A549 treated with Hydrocortisone at 1 μM for 4 hours (cell line): Measurements from ENCODE around the gene FBXO3. TPM values are rescaled to one million over a fixed set of nuclear protein-coding genes. Genes with fewer than 3 reads are reported as not detected.

Experiments
- total RNA-seq: library from RNA; stranded (reverse); fragments of 200-300 nt; extraction: Qiagen RNA extraction; gene quantifications from 5 replicates; pipeline ENCODE4 v1.2.3, GENCODE V29; 2022

The FBXO3 gene
- 19.9 to 34.5 TPM (median 27.4 TPM) in 5 replicates for total RNA-seq

GRCh38 chr11:33773987-33774735 lies at the start of gene FBXO3:
Gene FBXO3, minus strand, starts transcription at chr11:33774520. Its CDS starts 23 bp downstream, at chr11:33774497.

GRCh38 chr11:33736148-33736812 lies 38.0 kb downstream of the FBXO3 start, which contains the start of gene CD59:
Gene CD59, minus strand, starts transcription at chr11:33736423. Its CDS starts 13,978 bp downstream, at chr11:33722445.

GRCh38 chr11:33700502-33701271 lies 73.6 kb downstream of the FBXO3 start, which contains the start of gene C11orf91:
Gene C11orf91, minus strand, starts transcription at chr11:33700826. Its CDS starts 86 bp downstream, at chr11:33700740.

Other genes with a start within 250 kb of the FBXO3 start
- gene C11orf91, start 73.7 kb downstream of the FBXO3 start, total RNA-seq, result 0.85 to 2.1 TPM (median 2.0 TPM) in 5 replicates
- gene CD59, start 38.1 kb downstream of the FBXO3 start, total RNA-seq, result 784 to 1,034 TPM (median 972 TPM) in 5 replicates
- 0.37 to 1.0 TPM (median 0.69 TPM) in 5 replicates for gene LMO2, start 117.6 kb upstream of the FBXO3 start, total RNA-seq